Prostate gland (tissue), 2 donors: Measurements from ENCODE around the gene TSHZ1. TPM values are rescaled to one million over a fixed set of nuclear protein-coding genes. Genes with fewer than 3 reads are reported as not detected.

Source experiments
- DNase-seq: peaks from one replicate; pipeline ENCODE4 v3.0.0-alpha.2; 2019; ENCODE audit warnings: low spot score
- H3K27ac ChIP-seq, 2 donors: fragments of 200-600 bp; sonication (generic); 2 replicates each; pipeline ENCODE4 v1.5.1; 2017 to 2019
- H3K27me3 ChIP-seq: fragments of 200-600 bp; sonication (generic); replicated peaks from 2 replicates; pipeline ENCODE4 v1.5.1; 2019; ENCODE audit not compliant: insufficient read depth
- H3K36me3 ChIP-seq, 2 donors: fragments of 200-600 bp; sonication (generic); 1 replicate in 1 of 2; 2 replicates in 1 of 2; pipeline versions ENCODE4 v1.5.1 to v1.8.1; 2017 to 2019
- H3K4me1 ChIP-seq: fragments of 200-600 bp; sonication (generic); replicated peaks from 2 replicates; pipeline ENCODE4 v1.5.1; 2019
- H3K4me3 ChIP-seq, 2 donors: fragments of 200-600 bp; sonication (generic); 2 replicates each; pipeline ENCODE4 v1.5.1; 2017 to 2019
- H3K9me3 ChIP-seq: fragments of 200-600 bp; sonication (generic); 2 replicates; pipeline ENCODE4 v1.5.1; 2017
- POLR2A ChIP-seq: fragments of 450-650 bp; IDR thresholded peaks from one replicate; pipeline ENCODE4 v1.6.1; 2016; ENCODE audit warnings: antibody characterized with exemption, mild to moderate bottlenecking
- POLR2AphosphoS5 ChIP-seq: sonication (generic); formaldehyde crosslinking; IDR thresholded peaks from one replicate; pipeline ENCODE4 v1.6.1; 2017; ENCODE audit warnings: antibody characterized with exemption
- WGBS: methylation state at CpG from one replicate; pipeline ENCODE4 v1.1.5; 2018; 5-methylcytosine and 5-hydroxymethylcytosine counted together
- intact Hi-C: fragments of 100-400 bp; cut with DNase I; formaldehyde crosslinking; loops from one replicate; pipeline ENCODE4 v1.14.2; 2022
- total RNA-seq, 2 donors: library from RNA; depleted of rRNA; stranded (reverse); fragments of >200 nt; gene quantifications; one replicate each; pipeline ENCODE4 v1.1.0, GENCODE V29; 2016
- TF ChIP-seq, protein P1 (sequence below), 4 experiments: fragments of 200-600 bp in 2 of 4; fragments of 450-650 bp in 2 of 4; sonication (generic) in 2 of 4; IDR thresholded peaks; 1 replicate in 3 of 4; 2 replicates in 1 of 4; pipeline ENCODE4 v1.5.1; 2016 to 2019; ENCODE audit warnings: antibody characterized with exemption in 4 of 4, mild to moderate bottlenecking in 2 of 4, moderate library complexity in 2 of 4

Gene TSHZ1
- total RNA-seq, 2 donors from 2014 or later, result 18.2 to 48.6 TPM

DNA sequence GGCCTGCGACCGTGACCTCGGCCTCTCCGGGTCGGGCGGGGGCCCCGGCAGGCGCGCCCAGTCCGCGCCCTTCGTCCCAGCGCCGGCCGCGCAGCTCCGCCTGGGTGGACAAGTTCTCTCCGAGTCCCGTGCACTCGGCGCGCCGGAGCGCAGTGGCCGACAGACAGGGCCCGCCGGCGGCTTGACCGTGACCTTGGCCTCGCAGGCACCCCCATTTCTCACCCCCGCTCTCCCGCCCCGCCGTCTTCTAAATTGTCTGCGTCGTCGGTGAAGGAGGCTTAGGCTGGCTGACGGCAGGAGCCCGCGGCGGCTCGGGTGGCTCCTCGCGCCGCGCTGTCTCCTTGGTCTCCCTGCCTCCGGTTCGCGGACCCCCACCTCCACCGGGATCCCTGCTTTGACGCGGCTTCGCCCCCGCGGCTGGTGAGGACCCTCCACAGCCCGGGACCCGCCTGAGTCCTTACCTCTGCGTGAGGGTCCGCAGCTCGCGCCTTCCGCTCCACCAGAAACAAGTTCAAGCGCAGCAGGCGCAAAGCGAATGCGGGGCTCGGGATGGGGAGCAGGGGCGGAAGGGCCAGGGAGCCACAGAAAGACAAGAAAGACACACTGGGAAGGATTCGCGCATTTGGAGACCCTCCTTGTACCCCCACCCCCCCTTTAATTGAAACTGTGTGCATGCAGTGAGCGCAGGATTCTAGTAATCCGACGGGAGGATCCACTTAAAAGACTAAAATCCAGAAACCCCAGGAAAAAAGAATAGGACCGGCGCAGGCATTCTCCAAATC lies 5.7 kb upstream of the TSHZ1 start:
- H3K27me3 ChIP-seq, result no peaks in the 10 kb centered on the region
- TF ChIP-seq, protein P1, sequence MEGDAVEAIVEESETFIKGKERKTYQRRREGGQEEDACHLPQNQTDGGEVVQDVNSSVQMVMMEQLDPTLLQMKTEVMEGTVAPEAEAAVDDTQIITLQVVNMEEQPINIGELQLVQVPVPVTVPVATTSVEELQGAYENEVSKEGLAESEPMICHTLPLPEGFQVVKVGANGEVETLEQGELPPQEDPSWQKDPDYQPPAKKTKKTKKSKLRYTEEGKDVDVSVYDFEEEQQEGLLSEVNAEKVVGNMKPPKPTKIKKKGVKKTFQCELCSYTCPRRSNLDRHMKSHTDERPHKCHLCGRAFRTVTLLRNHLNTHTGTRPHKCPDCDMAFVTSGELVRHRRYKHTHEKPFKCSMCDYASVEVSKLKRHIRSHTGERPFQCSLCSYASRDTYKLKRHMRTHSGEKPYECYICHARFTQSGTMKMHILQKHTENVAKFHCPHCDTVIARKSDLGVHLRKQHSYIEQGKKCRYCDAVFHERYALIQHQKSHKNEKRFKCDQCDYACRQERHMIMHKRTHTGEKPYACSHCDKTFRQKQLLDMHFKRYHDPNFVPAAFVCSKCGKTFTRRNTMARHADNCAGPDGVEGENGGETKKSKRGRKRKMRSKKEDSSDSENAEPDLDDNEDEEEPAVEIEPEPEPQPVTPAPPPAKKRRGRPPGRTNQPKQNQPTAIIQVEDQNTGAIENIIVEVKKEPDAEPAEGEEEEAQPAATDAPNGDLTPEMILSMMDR (IDR thresholded peaks at IDR 0.05), result no peak
- TF ChIP-seq POLR2A (no peak), POLR2AphosphoS5 (no peak)
- H3K4me3 ChIP-seq, result peak overlapping the region; percentile 10 to 12
- intact Hi-C loops, result loop anchor here (5.0 to 10.0 kb wide), 4 partner anchors 42 to 1240 kb away; partner anchors contain the start of gene CNDP2
- no peaks in the 10 kb centered on the region for H3K9me3 ChIP-seq
- peak overlapping the region; percentile 34 to 45 for H3K27ac ChIP-seq
- H3K4me1 ChIP-seq, result no peaks in the 10 kb centered on the region
- DNase-seq, result no peak
- WGBS, result 56% methylated on average over 63 of the region's 75 CpGs
- H3K36me3 ChIP-seq, result no peaks in the 10 kb centered on the region

DNA sequence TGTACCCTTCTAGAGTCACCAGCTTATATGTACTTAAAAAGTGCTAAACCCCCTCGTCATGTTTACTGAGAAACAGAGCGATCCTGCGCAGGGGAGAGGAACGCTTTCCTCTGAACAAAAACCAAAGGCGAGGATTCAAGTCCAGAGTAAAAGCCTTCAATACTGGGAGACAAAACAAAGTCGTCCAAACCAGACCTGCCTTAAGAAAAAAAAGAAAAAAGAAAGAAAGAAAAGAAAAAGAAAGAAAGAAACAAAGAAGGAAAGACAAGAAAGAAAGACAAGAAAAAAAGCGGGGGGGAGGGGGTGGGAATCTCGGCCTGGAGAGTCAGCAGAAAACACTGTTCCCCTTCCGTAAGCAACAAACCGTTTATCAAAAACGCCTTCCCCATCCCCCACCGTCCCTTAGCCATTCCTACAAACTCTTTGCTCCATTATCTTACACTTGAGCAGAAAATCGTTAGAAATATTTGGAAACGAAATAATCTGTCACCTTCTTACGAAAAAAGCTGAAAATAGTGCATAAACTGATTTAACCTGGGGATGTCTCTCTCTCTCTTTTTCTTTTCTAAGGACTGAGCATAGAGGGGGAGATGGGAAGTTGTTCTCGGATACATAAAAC lies 5.0 kb upstream of the TSHZ1 start:
- Histone ChIP-seq H3K4me3 (peak overlapping the region in 1 of 2 donors; percentile 10), H3K4me1 (no peaks in the 10 kb centered on the region), H3K27me3 (no peaks in the 10 kb centered on the region), H3K9me3 (no peaks in the 10 kb centered on the region), H3K27ac (peak overlapping the region; percentile 28 to 45), H3K36me3 (no peaks in the 10 kb centered on the region)
- DNase-seq, result no peak
- 68% methylated on average over 16 of the region's 16 CpGs for WGBS
- intact Hi-C loops, result loop anchor here (5.0 to 10.0 kb wide), 4 partner anchors 42 to 1239 kb away; partner anchors contain the start of gene CNDP2
- TF ChIP-seq, protein P1 (IDR thresholded peaks at IDR 0.05), result no peak
- TF ChIP-seq POLR2AphosphoS5 (no peak), POLR2A (no peak)

DNA sequence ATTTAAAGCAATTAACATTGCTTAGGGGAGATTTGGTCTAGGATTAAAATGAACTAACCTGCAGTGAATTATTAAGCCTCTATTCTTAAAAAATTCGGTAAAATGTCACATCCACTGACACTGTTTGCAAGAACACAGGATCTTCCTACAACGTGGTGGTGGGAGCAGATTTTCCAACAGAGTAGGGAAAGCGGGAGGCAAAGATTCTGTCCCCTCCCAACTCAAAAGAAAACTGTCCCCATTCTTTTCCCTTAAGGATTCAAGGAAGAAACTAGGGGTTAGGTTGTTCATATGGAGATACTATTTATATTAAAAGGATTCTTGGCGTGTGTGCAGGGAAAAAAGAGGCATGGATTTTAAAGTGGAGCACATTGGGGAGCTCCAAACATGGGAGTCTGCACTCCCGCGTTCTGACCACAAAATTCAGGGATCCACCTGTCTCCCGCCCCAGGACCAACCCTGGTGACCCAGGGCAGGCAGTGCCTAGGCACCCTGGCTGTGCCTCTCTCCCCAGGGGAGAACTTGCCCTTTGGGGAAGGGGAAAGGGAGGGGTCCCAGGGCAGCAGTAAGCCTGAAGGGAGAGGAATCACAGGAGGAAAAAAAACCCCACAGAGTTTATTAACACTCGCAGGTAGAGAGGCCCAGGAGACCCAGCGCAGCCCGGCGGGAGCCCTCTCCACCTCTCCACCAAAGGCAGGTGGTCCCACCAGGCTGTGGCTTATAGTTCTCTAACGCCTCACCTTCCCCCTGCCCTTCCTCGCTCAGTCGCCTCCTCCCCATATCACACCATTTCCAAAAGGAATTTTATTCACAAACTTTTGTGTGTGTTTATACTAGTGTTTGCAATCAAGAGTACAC lies 3.9 kb upstream of the TSHZ1 start:
- Histone ChIP-seq H3K36me3 (no peaks in the 10 kb centered on the region), H3K27me3 (no peaks in the 10 kb centered on the region), H3K9me3 (no peaks in the 10 kb centered on the region), H3K4me1 (no peaks in the 10 kb centered on the region), H3K4me3 (peak overlapping the region in 1 of 2 donors; percentile 97), H3K27ac (peak overlapping the region in 1 of 2 donors; percentile 97)
- no peak for DNase-seq
- WGBS, result 66% methylated on average over 14 of the region's 14 CpGs
- no peak for TF ChIP-seq POLR2AphosphoS5
- TF ChIP-seq POLR2A, result no peak
- TF ChIP-seq, protein P1 (IDR thresholded peaks at IDR 0.05), result no peak
- intact Hi-C loops, result loop anchor here (5.0 to 10.0 kb wide), 4 partner anchors 41 to 1238 kb away; partner anchors contain the start of gene CNDP2

DNA sequence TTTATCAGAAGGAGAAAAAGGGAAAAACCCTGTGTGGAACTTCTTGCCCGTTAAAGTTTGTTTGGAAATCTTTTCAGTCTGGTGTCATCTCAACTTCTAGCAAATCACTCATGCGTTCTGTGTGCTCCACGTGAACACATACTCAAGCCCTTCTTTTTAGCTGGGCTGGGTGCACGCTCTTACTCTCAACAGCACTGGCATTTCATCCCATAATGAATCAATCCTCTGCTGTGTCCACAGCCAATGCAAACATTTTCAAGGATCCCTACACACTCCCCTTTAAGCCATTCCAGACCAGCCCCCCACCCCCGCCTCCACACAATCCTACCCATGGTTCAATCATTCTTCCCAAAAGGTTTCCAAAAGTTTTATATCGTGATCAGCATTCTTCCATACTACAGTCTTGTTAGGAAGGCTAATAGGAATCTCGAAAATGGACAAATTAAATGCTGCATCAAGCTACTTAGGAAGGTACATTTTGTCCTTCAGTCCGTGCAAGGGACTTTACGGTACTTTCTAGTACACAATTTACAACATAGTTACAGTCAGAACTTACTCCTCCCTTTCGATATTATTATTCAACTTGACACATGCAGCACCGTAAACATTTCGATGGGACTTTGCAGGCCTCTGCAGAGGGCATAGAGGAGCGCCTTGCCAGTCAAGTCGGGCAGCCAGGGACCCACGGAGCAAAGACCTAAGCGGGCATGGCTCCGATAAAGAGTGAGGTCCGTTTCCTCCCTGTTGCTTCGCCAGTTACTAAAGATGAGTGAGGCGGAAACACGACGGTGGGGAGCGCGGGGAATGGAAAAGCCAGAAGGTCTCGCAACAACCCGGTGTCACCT lies 3.1 kb upstream of the TSHZ1 start:
- intact Hi-C loops, result loop anchor here (5.0 to 10.0 kb wide), 4 partner anchors 40 to 1237 kb away; partner anchors contain the start of gene CNDP2
- Histone ChIP-seq H3K27me3 (no peaks in the 10 kb centered on the region), H3K27ac (peak overlapping the region; percentile 95 to 97), H3K4me1 (no peaks in the 10 kb centered on the region), H3K36me3 (no peaks in the 10 kb centered on the region), H3K9me3 (no peaks in the 10 kb centered on the region), H3K4me3 (peak overlapping the region; percentile 92 to 97)
- no peak for TF ChIP-seq POLR2AphosphoS5
- TF ChIP-seq, protein P1 (IDR thresholded peaks at IDR 0.05), result no peak
- TF ChIP-seq POLR2A, result no peak
- no peak for DNase-seq
- WGBS, result 4% methylated on average over 26 of the region's 26 CpGs
